H9 (cell line): ENCODE measurements around the gene CACNA2D4. TPM values are rescaled to one million over a fixed set of nuclear protein-coding genes. Genes with fewer than 3 reads are reported as not detected.

ENCODE experiments used
- DNase-seq: peaks from one replicate; pipeline ENCODE4 v3.0.0-alpha.2; 2017
- H2AFZ ChIP-seq: one replicate; pipeline ENCODE4 v1.6.1; 2013; ENCODE audit warnings: mild to moderate bottlenecking, low read length, control low read depth, moderate library complexity
- H2AK5ac ChIP-seq: 2 replicates; pipeline ENCODE4 v1.6.1; 2013; ENCODE audit warnings: low read length, control low read depth, mixed read lengths; ENCODE audit not compliant: insufficient read length
- H2BK120ac ChIP-seq: one replicate; pipeline ENCODE4 v1.6.1; 2013; ENCODE audit warnings: low read depth, mild to moderate bottlenecking, low read length, control low read depth, inconsistent platforms; ENCODE audit not compliant: poor library complexity, severe bottlenecking
- H2BK12ac ChIP-seq: 2 replicates; pipeline ENCODE4 v1.6.1; 2013; ENCODE audit warnings: low read length, control low read depth, mixed read lengths, low read depth; ENCODE audit not compliant: insufficient read length
- H2BK15ac ChIP-seq: 2 replicates; pipeline ENCODE4 v1.6.1; 2013; ENCODE audit warnings: low read depth, low read length, control low read depth
- H2BK20ac ChIP-seq: one replicate; pipeline ENCODE4 v1.6.1; 2013; ENCODE audit warnings: low read depth, mild to moderate bottlenecking, low read length, control low read depth, inconsistent platforms; ENCODE audit not compliant: poor library complexity, severe bottlenecking
- H2BK5ac ChIP-seq: 2 replicates; pipeline ENCODE4 v1.6.1; 2013; ENCODE audit warnings: low read length, control low read depth, mixed read lengths; ENCODE audit not compliant: insufficient read length
- H3K14ac ChIP-seq: 2 replicates; pipeline ENCODE4 v1.6.1; 2013; ENCODE audit warnings: low read length, control low read depth; ENCODE audit not compliant: insufficient read depth
- H3K18ac ChIP-seq: 2 replicates; pipeline ENCODE4 v1.6.1; 2013; ENCODE audit warnings: low read depth, mild to moderate bottlenecking, mixed read lengths, low read length, control low read depth; ENCODE audit not compliant: insufficient read length
- H3K23ac ChIP-seq: 2 replicates; pipeline ENCODE4 v1.6.1; 2013; ENCODE audit warnings: low read length, control low read depth, mixed read lengths, low read depth; ENCODE audit not compliant: insufficient read length
- H3K23me2 ChIP-seq: 2 replicates; pipeline ENCODE4 v1.6.1; 2013; ENCODE audit warnings: low read depth, mild to moderate bottlenecking, mixed read lengths, low read length, control low read depth; ENCODE audit not compliant: insufficient read length, poor library complexity, severe bottlenecking
- H3K27ac ChIP-seq: 2 replicates; pipeline ENCODE4 v1.5.1; 2013; ENCODE audit warnings: low read length, control low read depth, mixed read lengths, low read depth; ENCODE audit not compliant: insufficient read length
- H3K27me3 ChIP-seq: 2 replicates; pipeline ENCODE4 v1.6.1; 2013; ENCODE audit warnings: low read length, control low read depth, inconsistent platforms; ENCODE audit not compliant: insufficient read depth
- H3K4ac ChIP-seq: 2 replicates; pipeline ENCODE4 v1.6.1; 2013; ENCODE audit warnings: low read depth, mild to moderate bottlenecking, control low read depth, inconsistent platforms, low read length, moderate library complexity
- H3K4me1 ChIP-seq: 2 replicates; pipeline ENCODE4 v1.6.1; 2013; ENCODE audit warnings: low read length, control low read depth, inconsistent platforms; ENCODE audit not compliant: insufficient read depth
- H3K4me2 ChIP-seq: 2 replicates; pipeline ENCODE4 v1.6.1; 2013; ENCODE audit warnings: low read length, control low read depth, mixed read lengths; ENCODE audit not compliant: insufficient read length, insufficient read depth
- H3K56ac ChIP-seq: 2 replicates; pipeline ENCODE4 v1.6.1; 2013; ENCODE audit warnings: low read depth, mild to moderate bottlenecking, mixed read lengths, low read length, control low read depth; ENCODE audit not compliant: insufficient read length
- H3K79me1 ChIP-seq: 2 replicates; pipeline ENCODE4 v1.6.1; 2013; ENCODE audit warnings: low read depth, mild to moderate bottlenecking, moderate library complexity, low read length, control low read depth, inconsistent platforms; ENCODE audit not compliant: insufficient read depth, poor library complexity, severe bottlenecking
- H3K79me2 ChIP-seq: 2 replicates; pipeline ENCODE4 v1.6.1; 2013; ENCODE audit warnings: low read length, control low read depth, inconsistent platforms; ENCODE audit not compliant: insufficient read depth
- H3K9ac ChIP-seq: 2 replicates; pipeline ENCODE4 v1.6.1; 2013; ENCODE audit warnings: low read length, control low read depth, mixed read lengths; ENCODE audit not compliant: insufficient read length; ENCODE audit errors: extremely low read depth
- H3K9me3 ChIP-seq: one replicate; pipeline ENCODE4 v1.6.1; 2013; ENCODE audit warnings: low read depth, low read length, inconsistent platforms; ENCODE audit not compliant: control insufficient read depth
- H3T11ph ChIP-seq: one replicate; pipeline ENCODE4 v1.6.1; 2013; ENCODE audit warnings: mild to moderate bottlenecking, low read length, control low read depth, inconsistent platforms
- H4K20me1 ChIP-seq: one replicate; pipeline ENCODE4 v1.6.1; 2013; ENCODE audit not compliant: control insufficient read depth, insufficient read length, insufficient read depth
- H4K5ac ChIP-seq: 2 replicates; pipeline ENCODE4 v1.6.1; 2013; ENCODE audit warnings: low read depth, mild to moderate bottlenecking, mixed read lengths, low read length, control low read depth; ENCODE audit not compliant: insufficient read length
- H4K8ac ChIP-seq: replicated peaks from 2 replicates; pipeline ENCODE4 v1.6.1; 2013; ENCODE audit warnings: low read length, control low read depth, mixed read lengths, low read depth; ENCODE audit not compliant: insufficient read length
- H4K91ac ChIP-seq: 2 replicates; pipeline ENCODE4 v1.6.1; 2013; ENCODE audit warnings: low read depth, mild to moderate bottlenecking, moderate library complexity, mixed read lengths, low read length, control low read depth; ENCODE audit not compliant: insufficient read length
- H3K27ac Mint-ChIP-seq, 3 experiments: 2 replicates in 2 of 3; 3 replicates in 1 of 3; pipeline ENCODE4 v1.8.0; 2020 to 2021; ENCODE audit warnings: mixed read lengths in 3 of 3, mild to moderate bottlenecking in 1 of 3, moderate library complexity in 1 of 3
- H3K27me3 Mint-ChIP-seq: 2 replicates; pipeline ENCODE4 v1.8.0; 2021; ENCODE audit warnings: low read depth, mild to moderate bottlenecking, moderate library complexity, mixed read lengths
- H3K36me3 Mint-ChIP-seq, 3 experiments: 2 replicates in 2 of 3; 3 replicates in 1 of 3; pipeline ENCODE4 v1.8.0; 2020 to 2021; ENCODE audit warnings: low read depth in 3 of 3, mixed read lengths in 3 of 3; ENCODE audit not compliant: insufficient read depth in 1 of 3
- H3K4me1 Mint-ChIP-seq, 2 experiments: 2 replicates each; pipeline ENCODE4 v1.8.0; 2020; ENCODE audit warnings: mixed read lengths in 2 of 2
- H3K4me3 Mint-ChIP-seq, 2 experiments: 2 replicates in 1 of 2; 3 replicates in 1 of 2; pipeline ENCODE4 v1.8.0; 2020 to 2021; ENCODE audit warnings: mild to moderate bottlenecking in 2 of 2, mixed read lengths in 2 of 2, moderate library complexity in 1 of 2
- H3K9me3 Mint-ChIP-seq, 2 experiments: 2 replicates in 1 of 2; 3 replicates in 1 of 2; pipeline ENCODE4 v1.8.0; 2020; ENCODE audit warnings: mild to moderate bottlenecking in 2 of 2, mixed read lengths in 2 of 2, moderate library complexity in 1 of 2
- WGBS: extraction: QIAGEN DNeasy Blood & Tissue Kit; methylation state at CpG from one replicate; pipeline ENCODE4 v1.1.7; 2013; ENCODE audit warnings: missing lambda C conversion rate, low lambda C conversion rate, mixed read lengths; ENCODE audit not compliant: insufficient read length; ENCODE audit errors: extremely low coverage; 5-methylcytosine and 5-hydroxymethylcytosine counted together
- total RNA-seq: library from RNA; stranded (reverse); gene quantifications from 2 replicates; pipeline ENCODE4 v1.2.1, GENCODE V29; 2021
- TF ChIP-seq, protein P1 (sequence below): fragments of 200-600 bp; sonication (generic); conservative IDR thresholded peaks from 3 replicates; pipeline ENCODE4 v1.8.0; 2021; ENCODE audit warnings: antibody characterized with exemption, mild to moderate bottlenecking

CACNA2D4 gene
- total RNA-seq, 1 experiment from 2014 or later = 0.79 TPM

DNA sequence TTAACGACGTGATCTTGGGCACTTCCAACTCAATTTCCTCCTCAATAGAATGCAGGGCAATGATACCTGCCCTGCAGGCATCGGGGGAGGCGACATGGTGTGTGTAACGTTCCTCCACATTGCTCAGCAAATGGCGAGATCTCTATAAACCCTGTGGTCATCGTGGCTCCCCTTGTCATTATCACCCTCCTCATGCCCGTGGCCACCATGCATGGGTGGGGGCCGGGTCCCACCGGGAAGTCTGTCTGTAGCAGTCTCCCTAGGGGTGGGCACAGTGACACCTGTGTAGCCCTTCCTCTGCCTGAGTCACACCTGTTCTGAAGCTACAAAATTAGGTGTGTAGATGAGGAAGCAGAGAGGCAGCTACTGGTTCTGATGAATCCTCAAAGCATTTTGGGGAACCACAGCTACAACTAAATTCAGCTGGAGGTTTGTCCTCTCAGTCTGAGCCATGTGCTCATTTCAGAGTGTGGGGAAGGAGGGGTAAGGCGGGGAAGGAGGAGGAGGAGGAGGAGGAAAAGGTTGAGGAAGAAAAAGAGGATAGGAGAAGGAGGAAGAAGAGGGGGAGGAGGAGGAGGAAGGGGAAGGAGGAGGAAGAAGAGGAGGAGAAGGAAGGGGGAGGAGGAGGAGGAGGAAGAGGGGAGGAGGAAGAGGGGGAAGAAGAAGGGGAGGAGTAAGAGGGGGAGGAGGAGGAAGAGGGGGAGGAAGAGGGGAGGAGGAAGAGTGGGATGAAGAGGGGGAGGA is 11.0 kb upstream of the CACNA2D4 start:
- no peak overlapping the region for H3K27ac ChIP-seq
- H3K18ac ChIP-seq = no peak overlapping the region
- no CpG with 5 or more reads among the region's 11 CpGs for WGBS

More for the DNA sequence above, 11.0 kb upstream of the CACNA2D4 start:
- no peak overlapping the region for H2BK12ac ChIP-seq
- no peak overlapping the region for H2BK120ac ChIP-seq
- DNase-seq = peak; percentile 14
- no peak overlapping the region for H2AFZ ChIP-seq
- H3K4me1 ChIP-seq = no peaks in the 10 kb centered on the region
- H4K8ac ChIP-seq = no peak overlapping the region
- H4K91ac ChIP-seq = no peak overlapping the region
- no peak overlapping the region for H4K5ac ChIP-seq
- H4K20me1 ChIP-seq = no peaks in the 10 kb centered on the region
- H3K9me3 ChIP-seq = no peaks in the 10 kb centered on the region
- H2BK15ac ChIP-seq = no peak overlapping the region
- no peak overlapping the region for H3K9ac ChIP-seq
- H2BK5ac ChIP-seq = no peak overlapping the region
- TF ChIP-seq, protein P1, sequence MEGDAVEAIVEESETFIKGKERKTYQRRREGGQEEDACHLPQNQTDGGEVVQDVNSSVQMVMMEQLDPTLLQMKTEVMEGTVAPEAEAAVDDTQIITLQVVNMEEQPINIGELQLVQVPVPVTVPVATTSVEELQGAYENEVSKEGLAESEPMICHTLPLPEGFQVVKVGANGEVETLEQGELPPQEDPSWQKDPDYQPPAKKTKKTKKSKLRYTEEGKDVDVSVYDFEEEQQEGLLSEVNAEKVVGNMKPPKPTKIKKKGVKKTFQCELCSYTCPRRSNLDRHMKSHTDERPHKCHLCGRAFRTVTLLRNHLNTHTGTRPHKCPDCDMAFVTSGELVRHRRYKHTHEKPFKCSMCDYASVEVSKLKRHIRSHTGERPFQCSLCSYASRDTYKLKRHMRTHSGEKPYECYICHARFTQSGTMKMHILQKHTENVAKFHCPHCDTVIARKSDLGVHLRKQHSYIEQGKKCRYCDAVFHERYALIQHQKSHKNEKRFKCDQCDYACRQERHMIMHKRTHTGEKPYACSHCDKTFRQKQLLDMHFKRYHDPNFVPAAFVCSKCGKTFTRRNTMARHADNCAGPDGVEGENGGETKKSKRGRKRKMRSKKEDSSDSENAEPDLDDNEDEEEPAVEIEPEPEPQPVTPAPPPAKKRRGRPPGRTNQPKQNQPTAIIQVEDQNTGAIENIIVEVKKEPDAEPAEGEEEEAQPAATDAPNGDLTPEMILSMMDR = no peak
- H3K79me1 ChIP-seq = no peaks in the 10 kb centered on the region
- no peak overlapping the region for H3K4me3 Mint-ChIP-seq
- H3K9me3 Mint-ChIP-seq = no peaks in the 10 kb centered on the region; a peak in 1 of 5 replicates
- no peak overlapping the region for H3K14ac ChIP-seq
- H3K27ac Mint-ChIP-seq = no peak overlapping the region
- H3K4me2 ChIP-seq = no peak overlapping the region
- no peaks in the 10 kb centered on the region for H3K23me2 ChIP-seq
- H3K56ac ChIP-seq = no peak overlapping the region
- no peak overlapping the region for H2BK20ac ChIP-seq
- no peak overlapping the region for H2AK5ac ChIP-seq
- H3T11ph ChIP-seq = no peak overlapping the region
- H3K23ac ChIP-seq = no peak overlapping the region
- peaks cover 2 to 16% of the 10 kb centered on the region in 2 experiments; a peak in 2 of 4 replicates for H3K4me1 Mint-ChIP-seq
- H3K36me3 Mint-ChIP-seq = no peaks in the 10 kb centered on the region
- H3K4ac ChIP-seq = no peak overlapping the region
- no peaks in the 10 kb centered on the region for H3K79me2 ChIP-seq
- peaks cover 3% of the 10 kb centered on the region; the same call in 1 of the 2 replicates for H3K27me3 Mint-ChIP-seq
- no peaks in the 10 kb centered on the region for H3K27me3 ChIP-seq
